GM10248 (cell line): ENCODE results near the gene TCEAL5.
"Not testable (repeated sequence)": the region's sequence is repeated elsewhere in the genome, so short reads cannot be mapped to it uniquely, and the experiment has no call there.

Experiments
- CTCF ChIA-PET: fragments of 300-600 bp; sonication (Branson Sonifier 250); formaldehyde crosslinking; extraction: SDS; loops from one replicate; lab custom pipeline; 2021; ENCODE audit warnings: antibody characterized with exemption; lab: Yijun Ruan, JAX
- POLR2A ChIA-PET: fragments of 350-650 bp; sonication (Branson Sonifier 250); formaldehyde crosslinking; extraction: SDS; loops from one replicate; lab custom pipeline; 2020; ENCODE audit warnings: antibody characterized with exemption; lab: Yijun Ruan, JAX
- DNase-seq: peaks from one replicate; pipeline ENCODE4 v3.0.0; 2012; ENCODE audit errors: extremely low spot score
- TF ChIP-seq, protein P1 (sequence below): IDR thresholded peaks from 2 replicates; pipeline ENCODE4 v1.5.1; 2012; ENCODE audit warnings: mild to moderate bottlenecking, low read depth; ENCODE audit errors: extremely low read depth, missing control alignments, control extremely low read depth

Gene TCEAL5

DNA sequence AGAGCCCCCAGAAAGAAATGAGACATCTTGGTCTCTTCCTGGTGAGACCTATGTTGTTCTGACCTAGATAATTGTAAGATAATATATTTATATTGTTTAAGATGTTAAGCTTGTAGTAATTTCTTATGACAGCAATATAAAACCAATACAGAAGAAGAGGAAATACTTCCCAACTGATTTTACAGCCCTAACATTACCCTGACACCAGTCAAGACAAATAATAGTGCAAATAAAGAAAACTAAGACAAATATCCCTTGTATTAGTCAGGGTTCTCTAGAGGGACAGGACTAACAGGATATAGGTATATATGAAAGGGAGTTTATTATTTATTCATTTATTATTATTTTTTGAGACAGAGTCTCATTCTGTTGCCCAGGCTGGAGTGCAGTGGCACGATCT is 40.3 kb downstream of the TCEAL5 start:
- TF ChIP-seq, protein P1, sequence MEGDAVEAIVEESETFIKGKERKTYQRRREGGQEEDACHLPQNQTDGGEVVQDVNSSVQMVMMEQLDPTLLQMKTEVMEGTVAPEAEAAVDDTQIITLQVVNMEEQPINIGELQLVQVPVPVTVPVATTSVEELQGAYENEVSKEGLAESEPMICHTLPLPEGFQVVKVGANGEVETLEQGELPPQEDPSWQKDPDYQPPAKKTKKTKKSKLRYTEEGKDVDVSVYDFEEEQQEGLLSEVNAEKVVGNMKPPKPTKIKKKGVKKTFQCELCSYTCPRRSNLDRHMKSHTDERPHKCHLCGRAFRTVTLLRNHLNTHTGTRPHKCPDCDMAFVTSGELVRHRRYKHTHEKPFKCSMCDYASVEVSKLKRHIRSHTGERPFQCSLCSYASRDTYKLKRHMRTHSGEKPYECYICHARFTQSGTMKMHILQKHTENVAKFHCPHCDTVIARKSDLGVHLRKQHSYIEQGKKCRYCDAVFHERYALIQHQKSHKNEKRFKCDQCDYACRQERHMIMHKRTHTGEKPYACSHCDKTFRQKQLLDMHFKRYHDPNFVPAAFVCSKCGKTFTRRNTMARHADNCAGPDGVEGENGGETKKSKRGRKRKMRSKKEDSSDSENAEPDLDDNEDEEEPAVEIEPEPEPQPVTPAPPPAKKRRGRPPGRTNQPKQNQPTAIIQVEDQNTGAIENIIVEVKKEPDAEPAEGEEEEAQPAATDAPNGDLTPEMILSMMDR: no peak
- no peak for DNase-seq
- ChIA-PET CTCF (no interaction called here), POLR2A (no interaction called here)

DNA sequence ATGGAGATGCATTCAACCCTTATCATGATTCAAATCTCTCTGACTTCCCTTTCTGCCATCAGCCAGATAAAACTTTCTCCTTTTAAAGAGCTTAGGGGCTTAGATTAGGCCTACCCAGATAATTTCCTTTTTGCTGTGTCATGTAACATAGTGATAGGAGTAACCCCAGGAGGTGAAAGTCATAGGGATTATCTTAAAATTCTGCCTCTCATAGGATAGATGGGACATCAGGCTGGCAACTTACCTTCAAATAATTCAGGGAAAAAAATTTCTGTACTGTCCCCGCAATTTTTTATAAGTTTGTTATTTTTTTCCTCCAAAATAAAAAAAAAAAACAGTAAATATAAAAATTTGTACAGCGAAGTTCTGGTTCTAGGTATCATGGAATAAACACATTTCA is 40.9 kb downstream of the TCEAL5 start:
- DNase-seq, POLR2A ChIA-PET, CTCF ChIA-PET: not testable (repeated sequence)

DNA sequence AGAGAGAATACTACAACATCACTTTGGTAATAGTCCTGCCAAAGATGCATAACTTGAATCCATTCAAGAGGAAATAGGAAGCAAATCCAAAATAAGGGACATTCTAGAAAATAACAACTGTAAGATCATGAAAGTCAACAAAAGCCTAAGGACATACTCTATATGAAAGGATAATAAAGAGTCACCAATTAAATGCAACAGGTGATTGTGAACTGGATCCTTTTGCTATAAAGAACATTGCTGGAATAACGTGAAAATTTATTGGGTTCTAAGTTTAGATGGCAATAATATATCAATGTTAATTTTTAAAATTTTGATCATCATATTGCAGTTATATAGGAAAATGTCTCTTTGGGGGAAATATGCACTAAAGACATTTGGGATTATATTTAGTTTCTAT is 41.7 kb downstream of the TCEAL5 start:
- TF ChIP-seq, protein P1: no peak
- ChIA-PET CTCF (no interaction called here), POLR2A (no interaction called here)
- DNase-seq: no peak

DNA sequence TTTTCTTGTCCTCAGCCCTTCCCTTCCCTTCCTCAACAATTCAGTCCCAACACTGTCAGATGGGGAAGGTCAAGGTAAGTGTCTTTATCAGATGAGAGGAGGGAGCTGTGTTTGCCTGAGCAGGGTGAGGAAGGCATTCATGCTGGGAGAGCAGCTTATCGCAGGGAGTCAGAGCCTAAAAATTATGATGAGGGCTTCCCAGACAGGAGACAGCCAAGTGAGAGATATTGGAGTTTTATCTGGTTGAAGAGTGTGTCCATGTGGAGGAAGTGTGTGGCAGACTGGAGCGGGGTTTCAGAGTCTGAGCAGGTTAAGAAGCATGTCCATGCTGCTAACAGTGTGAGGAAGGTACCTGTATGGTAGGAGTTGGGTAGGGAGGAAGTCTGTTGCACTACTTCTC is 43.3 kb downstream of the TCEAL5 start:
- DNase-seq: no peak
- TF ChIP-seq, protein P1: no peak
- POLR2A ChIA-PET: no interaction called here
- CTCF ChIA-PET: interaction anchor here (1.3 to 1.4 kb wide), 2 partner anchors 10 to 18 kb away, joined by 3 read pairs; no protein-coding TSS in a partner anchor

DNA sequence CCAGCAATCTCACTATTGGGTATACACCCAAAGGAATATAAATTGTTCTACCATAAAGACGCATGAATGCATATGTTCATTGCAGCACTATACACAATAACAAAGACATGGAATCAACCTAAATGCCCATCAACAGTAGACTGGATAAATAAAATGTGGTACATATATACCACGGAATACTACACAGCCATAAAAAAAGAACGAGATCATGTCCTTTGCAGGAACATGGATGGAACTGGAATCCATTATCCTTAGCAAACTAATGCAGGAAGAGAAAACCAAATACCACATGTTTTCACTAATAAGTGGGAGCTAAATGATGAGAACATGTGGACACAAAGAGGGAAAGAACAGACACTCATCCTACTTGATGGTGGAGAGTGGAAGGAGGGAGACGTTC is 50.6 kb downstream of the TCEAL5 start:
- POLR2A ChIA-PET, DNase-seq, CTCF ChIA-PET: not testable (repeated sequence)
